Lower leg skin (tissue), 4 donors: ENCODE results near the gene TAPT1. TPM values are rescaled to one million over a fixed set of nuclear protein-coding genes. Genes with fewer than 3 reads are reported as not detected.

ENCODE experiments used
- DNase-seq, 2 donors: peaks; one replicate each; pipeline ENCODE4 v3.0.0-alpha.2; 2019; ENCODE audit warnings: low spot score in 2 of 2
- H3K4me3 ChIP-seq: fragments of 200-600 bp; sonication (generic); 2 replicates; pipeline ENCODE4 v1.5.1; 2017; ENCODE audit warnings: mild to moderate bottlenecking, low read depth; ENCODE audit not compliant: poor library complexity, severe bottlenecking
- POLR2A ChIP-seq, 2 donors: fragments of 450-650 bp; IDR thresholded peaks; one replicate each; pipeline ENCODE4 v1.6.1; 2016 to 2017; ENCODE audit warnings: antibody characterized with exemption in 2 of 2, mild to moderate bottlenecking in 1 of 2, moderate library complexity in 1 of 2
- WGBS, 2 donors: methylation state at CpG; one replicate each; pipeline ENCODE4 v1.1.5; 2018; 5-methylcytosine and 5-hydroxymethylcytosine counted together
- intact Hi-C: fragments of 100-400 bp; cut with DNase I; formaldehyde crosslinking; loops from one replicate; pipeline ENCODE4 v1.15.0; 2023; ENCODE audit warnings: low total_unique reads
- total RNA-seq, 4 donors: library from RNA; depleted of rRNA; stranded (reverse); fragments of >200 nt; gene quantifications; one replicate each; pipeline ENCODE4 v1.1.0, GENCODE V29; 2016
- TF ChIP-seq, protein P1 (sequence below), 3 donors: fragments of 450-650 bp; IDR thresholded peaks; one replicate each; pipeline ENCODE4 v1.5.1; 2016; ENCODE audit warnings: antibody characterized with exemption in 3 of 3, mild to moderate bottlenecking in 3 of 3, moderate library complexity in 2 of 3

Gene TAPT1
- total RNA-seq, 4 donors from 2014 or later = 10.5 to 31.0 (median 18.7) TPM

DNA sequence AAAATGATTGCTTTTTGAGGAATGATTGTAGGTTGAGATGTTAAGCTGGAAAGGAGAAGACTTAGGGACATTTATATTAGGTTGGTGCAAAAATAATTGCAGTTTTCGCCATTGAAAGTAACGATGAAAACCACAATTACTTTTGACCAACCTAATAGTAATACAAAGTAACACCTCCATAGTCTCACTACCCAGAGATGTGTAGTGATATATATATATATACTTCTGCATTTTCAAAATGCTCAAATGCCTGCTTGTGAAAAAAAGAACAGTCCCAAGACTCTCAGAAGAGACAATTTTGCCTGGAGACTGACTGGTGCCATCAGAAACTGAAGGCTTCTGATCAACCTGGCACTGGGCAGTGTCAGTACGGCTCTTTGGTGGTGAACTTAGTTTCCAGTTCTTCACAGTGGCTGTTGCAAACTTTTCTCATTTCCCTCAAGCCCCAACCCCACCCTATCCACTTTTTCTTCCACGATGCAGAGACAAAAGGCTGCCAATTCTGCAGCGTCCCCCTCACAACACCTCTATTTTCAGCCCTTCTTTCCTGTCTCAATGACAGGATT lies 35.1 kb upstream of the TAPT1 start:
- intact Hi-C loops = loop anchor here (5.0 kb wide), 1 partner anchor 229 kb away; no protein-coding TSS in a partner anchor
- DNase-seq = no peak
- TF ChIP-seq, protein P1, sequence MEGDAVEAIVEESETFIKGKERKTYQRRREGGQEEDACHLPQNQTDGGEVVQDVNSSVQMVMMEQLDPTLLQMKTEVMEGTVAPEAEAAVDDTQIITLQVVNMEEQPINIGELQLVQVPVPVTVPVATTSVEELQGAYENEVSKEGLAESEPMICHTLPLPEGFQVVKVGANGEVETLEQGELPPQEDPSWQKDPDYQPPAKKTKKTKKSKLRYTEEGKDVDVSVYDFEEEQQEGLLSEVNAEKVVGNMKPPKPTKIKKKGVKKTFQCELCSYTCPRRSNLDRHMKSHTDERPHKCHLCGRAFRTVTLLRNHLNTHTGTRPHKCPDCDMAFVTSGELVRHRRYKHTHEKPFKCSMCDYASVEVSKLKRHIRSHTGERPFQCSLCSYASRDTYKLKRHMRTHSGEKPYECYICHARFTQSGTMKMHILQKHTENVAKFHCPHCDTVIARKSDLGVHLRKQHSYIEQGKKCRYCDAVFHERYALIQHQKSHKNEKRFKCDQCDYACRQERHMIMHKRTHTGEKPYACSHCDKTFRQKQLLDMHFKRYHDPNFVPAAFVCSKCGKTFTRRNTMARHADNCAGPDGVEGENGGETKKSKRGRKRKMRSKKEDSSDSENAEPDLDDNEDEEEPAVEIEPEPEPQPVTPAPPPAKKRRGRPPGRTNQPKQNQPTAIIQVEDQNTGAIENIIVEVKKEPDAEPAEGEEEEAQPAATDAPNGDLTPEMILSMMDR (IDR thresholded peaks at IDR 0.05) = no peak
- no peak for TF ChIP-seq POLR2A (IDR thresholded peaks at IDR 0.05)
- WGBS, 2 donors = 83 to 86% methylated on average over 5 of the region's 5 CpGs
- no peak overlapping the region for H3K4me3 ChIP-seq

DNA sequence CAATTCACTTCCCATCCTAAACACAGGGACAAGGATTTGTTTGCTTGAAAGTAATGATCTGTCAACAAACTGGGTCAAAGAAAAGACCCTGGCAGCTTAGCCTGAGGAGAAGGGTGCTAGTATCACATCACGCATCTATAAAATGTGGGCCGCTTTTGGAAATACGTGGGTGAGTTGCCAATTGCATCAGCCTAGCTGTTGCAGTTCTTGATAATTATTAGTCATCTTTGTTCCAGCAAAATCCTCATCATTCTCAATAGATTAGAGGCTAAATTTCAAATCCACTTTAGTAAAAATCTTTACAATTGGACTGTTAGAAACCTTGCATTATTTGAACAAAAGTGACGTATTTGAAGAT lies 33.6 kb upstream of the TAPT1 start:
- intact Hi-C loops = loop anchor here (2.0 to 5.0 kb wide), 2 partner anchors 67 to 228 kb away; no protein-coding TSS in a partner anchor
- DNase-seq = no peak
- no peak overlapping the region for H3K4me3 ChIP-seq
- 72 to 77% methylated on average over 4 of the region's 4 CpGs for WGBS, 2 donors
- TF ChIP-seq POLR2A (IDR thresholded peaks at IDR 0.05) = no peak
- TF ChIP-seq, protein P1 (IDR thresholded peaks at IDR 0.05) = no peak

DNA sequence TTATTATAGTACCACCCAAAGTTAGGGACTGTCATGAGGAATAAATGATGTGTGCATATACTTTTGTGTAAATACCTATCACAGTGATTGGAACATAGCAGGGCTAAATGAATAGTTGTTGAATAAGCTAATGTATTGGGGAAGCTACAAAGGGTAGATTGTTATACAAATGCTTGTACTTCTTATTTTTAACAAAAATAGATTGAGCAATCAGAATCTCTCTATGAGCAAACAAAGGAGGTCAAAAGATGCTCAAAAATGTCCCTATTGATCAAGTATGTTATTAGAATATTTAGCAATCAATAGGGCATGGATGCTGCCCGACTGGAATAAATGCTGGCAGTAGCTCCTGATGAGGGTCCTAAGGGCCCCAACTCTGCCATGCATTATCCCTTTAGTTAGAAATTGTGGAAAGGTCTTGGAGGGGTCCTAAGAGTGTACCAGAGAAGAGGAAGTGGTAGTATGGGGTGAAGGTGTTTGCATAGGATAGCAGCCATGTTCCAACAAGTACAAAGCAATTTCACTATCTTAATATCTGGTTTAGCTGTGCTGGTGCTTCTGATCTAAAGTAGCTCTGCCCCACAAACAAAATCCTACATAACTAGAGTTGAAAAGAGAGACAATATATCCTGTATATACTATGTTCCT lies 33.1 kb upstream of the TAPT1 start:
- 86 to 89% methylated on average over 1 of the region's 1 CpG for WGBS, 2 donors
- intact Hi-C loops = loop anchor here (2.0 kb wide), 1 partner anchor 67 kb away; no protein-coding TSS in a partner anchor
- no peak for DNase-seq
- H3K4me3 ChIP-seq = no peak overlapping the region
- TF ChIP-seq, protein P1 (IDR thresholded peaks at IDR 0.05) = no peak
- no peak for TF ChIP-seq POLR2A (IDR thresholded peaks at IDR 0.05)

DNA sequence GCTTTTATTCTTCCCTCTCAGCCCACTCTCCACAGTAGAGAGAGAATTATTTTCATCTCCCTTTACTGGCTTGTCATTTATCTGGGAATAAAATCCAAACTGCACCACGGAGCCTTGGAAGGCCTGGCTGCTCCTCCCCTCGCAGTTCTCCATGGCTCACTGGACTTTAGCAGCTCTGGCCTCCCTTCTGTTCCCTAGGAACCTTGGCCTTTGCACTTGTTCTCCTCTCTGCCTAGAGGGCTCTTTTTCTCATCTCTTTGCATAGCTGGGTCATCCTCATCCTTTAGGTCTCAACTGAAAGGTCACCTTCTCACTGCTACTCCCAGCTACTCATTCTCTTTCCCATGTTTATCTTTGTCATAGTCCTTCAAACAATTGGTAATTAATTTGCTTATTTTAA lies 31.3 kb upstream of the TAPT1 start:
- TF ChIP-seq, protein P1 (IDR thresholded peaks at IDR 0.05) = no peak
- no peak for TF ChIP-seq POLR2A (IDR thresholded peaks at IDR 0.05)
- WGBS, 2 donors = 90 to 100% methylated on average over 2 of the region's 2 CpGs

DNA sequence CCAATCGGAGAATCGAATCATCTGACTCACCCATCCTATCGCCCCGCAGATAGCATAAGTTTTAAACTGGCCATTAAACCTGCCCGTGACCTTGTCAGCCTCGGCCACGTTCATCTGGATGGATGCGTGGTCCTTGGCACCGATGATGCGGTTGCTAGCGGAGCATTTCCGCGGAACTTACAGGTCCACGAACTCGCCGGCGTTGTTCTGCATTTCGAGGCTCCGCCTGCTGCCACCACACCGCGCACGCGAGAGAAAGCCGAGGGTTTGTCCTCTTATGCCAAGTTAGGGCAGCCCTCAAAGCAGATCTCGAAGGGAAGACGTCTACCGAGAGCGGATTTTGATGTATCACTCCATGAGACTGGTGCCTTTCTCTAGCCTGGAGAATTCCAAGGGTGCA lies 30.1 kb upstream of the TAPT1 start:
- H3K4me3 ChIP-seq = no peak overlapping the region
- 97 to 98% methylated on average over 28 of the region's 28 CpGs for WGBS, 2 donors
- no peak for DNase-seq
- intact Hi-C loops = no loop called here
- TF ChIP-seq, protein P1 (IDR thresholded peaks at IDR 0.05) = no peak
- TF ChIP-seq POLR2A (IDR thresholded peaks at IDR 0.05) = no peak

More for the DNA sequence above, 31.3 kb upstream of the TAPT1 start:
- intact Hi-C loops = loop anchor here (2.0 kb wide), 1 partner anchor 69 kb away; no protein-coding TSS in a partner anchor
- no peak overlapping the region for H3K4me3 ChIP-seq
- DNase-seq = no peak
